Epithelial cell of proximal tubule (primary cell): Measurements from ENCODE around the gene TSPAN10. TPM values are rescaled to one million over a fixed set of nuclear protein-coding genes. Genes with fewer than 3 reads are reported as not detected.

Experiments
- DNase-seq: peaks from one replicate; pipeline ENCODE4 v3.0.0-alpha.2; 2011; ENCODE audit warnings: low read depth
- H3K4me3 ChIP-seq: 2 replicates; pipeline ENCODE4 v1.5.1; 2011; ENCODE audit warnings: low read depth, mild to moderate bottlenecking, low read length
- CTCF ChIP-seq: conservative IDR thresholded peaks from 2 replicates; pipeline ENCODE4 v1.5.1; 2012; ENCODE audit warnings: low read depth, mild to moderate bottlenecking, low read length
- total RNA-seq: library from RNA; depleted of rRNA; stranded (reverse); fragments of >200 nt; gene quantifications from 2 replicates; pipeline ENCODE4 v1.2.3, GENCODE V29; 2015

TSPAN10 gene
- total RNA-seq, 1 donor from 2014 or later, result 0.29 TPM

- no peak for DNase-seq
- no peak overlapping the region for H3K4me3 ChIP-seq
- TF ChIP-seq CTCF, result no peak
Measured at GRCh38 chr17:81697261-81698044, 60.5 kb downstream of the TSPAN10 start.

Other genes with a start within 250 kb of the TSPAN10 start
- gene BAHCC1, start 241.7 kb upstream of the TSPAN10 start, total RNA-seq, result 4.8 and 6.2 TPM in 2 replicates
- gene ACTG1, start 124.4 kb upstream of the TSPAN10 start, total RNA-seq, result 8,322 and 8,951 TPM in 2 replicates
- 0.51 TPM in 1 of 2 replicates, not detected in the other for gene FSCN2, start 108.8 kb upstream of the TSPAN10 start, total RNA-seq
- 33.8 and 38.2 TPM in 2 replicates for gene FAAP100, start 84.8 kb upstream of the TSPAN10 start, total RNA-seq
- gene NPLOC4, start 84 bp upstream of the TSPAN10 start, total RNA-seq, result 51.9 and 81.4 TPM in 2 replicates
- 14.2 and 23.5 TPM in 2 replicates for gene PDE6G, start 19.3 kb downstream of the TSPAN10 start, total RNA-seq
- gene OXLD1, start 29.4 kb downstream of the TSPAN10 start, total RNA-seq, result 24.4 and 30.6 TPM in 2 replicates
- 32.7 and 33.2 TPM in 2 replicates for gene CCDC137, start 29.5 kb downstream of the TSPAN10 start, total RNA-seq
- 43.5 and 59.0 TPM in 2 replicates for gene ARL16, start 46.6 kb downstream of the TSPAN10 start, total RNA-seq
- 122 and 144 TPM in 2 replicates for gene HGS, start 46.8 kb downstream of the TSPAN10 start, total RNA-seq
- 127 and 218 TPM in 2 replicates for gene MRPL12, start 66.2 kb downstream of the TSPAN10 start, total RNA-seq
- gene SLC25A10, start 75.1 kb downstream of the TSPAN10 start, total RNA-seq, result 60.1 and 98.6 TPM in 2 replicates
- not detected in 2 replicates for gene GCGR, start 167.0 kb downstream of the TSPAN10 start, total RNA-seq
- 111 and 153 TPM in 2 replicates for gene MCRIP1, start 196.1 kb downstream of the TSPAN10 start, total RNA-seq
- 0.17 and 0.36 TPM in 2 replicates for gene PPP1R27, start 197.9 kb downstream of the TSPAN10 start, total RNA-seq
- 932 and 1,272 TPM in 2 replicates for gene P4HB, start 223.3 kb downstream of the TSPAN10 start, total RNA-seq
- gene ARHGDIA, start 234.1 kb downstream of the TSPAN10 start, total RNA-seq, result 272 and 414 TPM in 2 replicates